ENCODE results near the gene PDE4A.
"Not testable (repeated sequence)": the region's sequence is repeated elsewhere in the genome, so short reads cannot be mapped to it uniquely, and the experiment has no call there.

PDE4A gene

GRCh38 chr19:10420444-10421239 lies at the start of gene PDE4A:
Gene PDE4A, plus strand, starts transcription at chr19:10420538. Its CDS starts 227 bp downstream, at chr19:10420765.
- no peak for DNase-seq (ENCODE audit: low read depth)

GRCh38 chr19:10372690-10373089 lies 47.6 kb upstream of the PDE4A start:
- no peak for DNase-seq (ENCODE audit: low read depth)

- no peak for DNase-seq (ENCODE audit: low read depth)
Observed at GRCh38 chr19:10374931-10375330, 45.4 kb upstream of the PDE4A start.

GRCh38 chr19:10377140-10377640 lies 43.1 kb upstream of the PDE4A start:
- not testable (repeated sequence) for DNase-seq (ENCODE audit: low read depth)

- DNase-seq (ENCODE audit: low read depth) = no peak
Observed at GRCh38 chr19:10378124-10378523, 42.2 kb upstream of the PDE4A start.

GRCh38 chr19:10379880-10380312 lies 40.4 kb upstream of the PDE4A start:
- no peak for DNase-seq (ENCODE audit: low read depth)

- DNase-seq (ENCODE audit: low read depth) = peak; percentile 91
Observed at GRCh38 chr19:10380313-10381102, 39.8 kb upstream of the PDE4A start, which contains the start of gene TYK2. Gene TYK2, minus strand, starts transcription at chr19:10380572. Its CDS starts 2,166 bp downstream, at chr19:10378406.

- DNase-seq (ENCODE audit: low read depth) = not testable (repeated sequence)
Observed at GRCh38 chr19:10383223-10383499, 37.2 kb upstream of the PDE4A start.

GRCh38 chr19:10384580-10384979 lies 35.8 kb upstream of the PDE4A start:
- no peak for DNase-seq (ENCODE audit: low read depth)

- peak; percentile 63 for DNase-seq (ENCODE audit: low read depth)
Observed at GRCh38 chr19:10388957-10389356, 31.4 kb upstream of the PDE4A start.

GRCh38 chr19:10389863-10390262 lies 30.5 kb upstream of the PDE4A start:
- DNase-seq (ENCODE audit: low read depth) = no peak

GRCh38 chr19:10390652-10391286 lies 29.6 kb upstream of the PDE4A start:
- DNase-seq (ENCODE audit: low read depth) = peak; percentile 34

- no peak for DNase-seq (ENCODE audit: low read depth)
Observed at GRCh38 chr19:10392120-10392519, 28.2 kb upstream of the PDE4A start.

GRCh38 chr19:10393137-10393536 lies 27.2 kb upstream of the PDE4A start:
- DNase-seq (ENCODE audit: low read depth) = no peak

- no peak for DNase-seq (ENCODE audit: low read depth)
Observed at GRCh38 chr19:10395003-10395402, 25.3 kb upstream of the PDE4A start.

- DNase-seq (ENCODE audit: low read depth) = no peak
Observed at GRCh38 chr19:10395436-10395835, 24.9 kb upstream of the PDE4A start.

GRCh38 chr19:10395917-10396316 lies 24.4 kb upstream of the PDE4A start:
- no peak for DNase-seq (ENCODE audit: low read depth)

GRCh38 chr19:10398819-10399218 lies 21.5 kb upstream of the PDE4A start:
- no peak for DNase-seq (ENCODE audit: low read depth)

- DNase-seq (ENCODE audit: low read depth) = not testable (repeated sequence)
Observed at GRCh38 chr19:10399340-10399739, 21.0 kb upstream of the PDE4A start.

GRCh38 chr19:10399878-10400277 lies 20.5 kb upstream of the PDE4A start:
- DNase-seq (ENCODE audit: low read depth) = no peak

- DNase-seq (ENCODE audit: low read depth) = no peak
Observed at GRCh38 chr19:10402441-10403038, 17.8 kb upstream of the PDE4A start.
